Measurements from ENCODE around the gene UPK1B.

Gene UPK1B

DNA sequence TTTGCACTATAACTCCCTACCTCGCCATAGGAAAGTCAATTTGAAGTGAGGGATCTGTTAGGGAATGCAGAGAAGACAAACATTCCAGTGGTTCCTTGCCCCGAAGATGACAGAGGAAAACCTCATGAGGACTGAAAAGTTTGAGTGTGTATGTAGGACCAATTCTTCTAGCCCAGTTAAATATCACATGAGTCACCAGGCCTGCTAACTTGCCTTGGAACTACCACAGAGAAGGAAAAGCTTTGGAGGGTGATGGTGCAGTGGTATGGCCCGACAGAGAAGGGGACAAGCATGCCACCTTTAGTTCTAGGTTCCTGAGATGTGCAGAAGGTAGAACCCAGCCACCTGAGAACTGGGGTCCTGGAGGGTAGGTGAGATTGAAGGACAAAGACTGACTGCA lies 2.6 kb upstream of the UPK1B start:
- DNase-seq = no peak

DNA sequence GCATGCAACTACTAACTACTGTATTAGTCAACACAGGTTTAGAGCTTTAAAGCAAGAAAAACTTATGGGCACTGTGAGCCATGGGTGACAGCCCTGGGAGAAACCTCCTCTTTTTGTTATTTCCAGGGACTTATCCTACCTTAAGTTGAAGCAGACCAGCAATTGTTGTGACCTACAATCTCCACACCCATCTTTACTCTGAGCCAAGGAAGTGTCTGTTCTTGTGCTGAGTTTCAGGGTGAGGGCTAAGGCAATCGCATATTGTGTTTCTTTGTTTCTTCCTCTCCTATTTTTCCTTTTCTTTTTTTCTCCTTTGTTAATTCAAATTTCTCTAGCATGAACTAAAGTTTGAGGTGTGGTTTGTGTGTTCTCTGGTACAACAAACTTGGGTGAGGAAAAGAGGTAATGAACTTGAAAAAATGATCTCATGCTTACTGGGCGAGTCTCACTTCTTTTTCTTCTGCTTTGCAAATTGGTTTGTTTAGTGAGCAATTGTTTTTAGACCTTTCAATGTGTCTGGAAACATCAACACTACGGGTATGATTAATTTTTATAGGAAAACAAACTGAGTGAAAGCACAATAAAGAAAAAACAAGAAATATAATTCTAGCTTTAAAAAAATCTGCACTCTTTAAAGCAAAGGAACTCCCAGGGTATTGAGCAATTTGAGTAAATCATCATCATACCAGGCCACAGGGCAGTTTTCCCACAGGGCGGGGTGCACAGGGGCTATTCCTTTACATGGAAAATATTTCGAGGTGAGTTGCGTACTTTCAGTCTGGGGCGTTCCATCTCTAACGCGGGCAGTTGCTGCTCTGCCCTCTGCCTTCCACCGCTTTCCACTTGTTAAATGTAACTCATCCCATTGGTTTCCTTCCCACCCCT lies 2.7 kb downstream of the UPK1B start:
- no peaks in the 10 kb centered on the region for H3K9me3 ChIP-seq (ENCODE audit: severe bottlenecking)
- TF ChIP-seq, protein P1, sequence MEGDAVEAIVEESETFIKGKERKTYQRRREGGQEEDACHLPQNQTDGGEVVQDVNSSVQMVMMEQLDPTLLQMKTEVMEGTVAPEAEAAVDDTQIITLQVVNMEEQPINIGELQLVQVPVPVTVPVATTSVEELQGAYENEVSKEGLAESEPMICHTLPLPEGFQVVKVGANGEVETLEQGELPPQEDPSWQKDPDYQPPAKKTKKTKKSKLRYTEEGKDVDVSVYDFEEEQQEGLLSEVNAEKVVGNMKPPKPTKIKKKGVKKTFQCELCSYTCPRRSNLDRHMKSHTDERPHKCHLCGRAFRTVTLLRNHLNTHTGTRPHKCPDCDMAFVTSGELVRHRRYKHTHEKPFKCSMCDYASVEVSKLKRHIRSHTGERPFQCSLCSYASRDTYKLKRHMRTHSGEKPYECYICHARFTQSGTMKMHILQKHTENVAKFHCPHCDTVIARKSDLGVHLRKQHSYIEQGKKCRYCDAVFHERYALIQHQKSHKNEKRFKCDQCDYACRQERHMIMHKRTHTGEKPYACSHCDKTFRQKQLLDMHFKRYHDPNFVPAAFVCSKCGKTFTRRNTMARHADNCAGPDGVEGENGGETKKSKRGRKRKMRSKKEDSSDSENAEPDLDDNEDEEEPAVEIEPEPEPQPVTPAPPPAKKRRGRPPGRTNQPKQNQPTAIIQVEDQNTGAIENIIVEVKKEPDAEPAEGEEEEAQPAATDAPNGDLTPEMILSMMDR (IDR thresholded peaks at IDR 0.05; ENCODE audit: low read depth, low read length) = no peak
- H3K4me3 ChIP-seq (ENCODE audit: low read depth, low read length) = no peak overlapping the region
- no peak overlapping the region for H3K27ac ChIP-seq
- no peaks in the 10 kb centered on the region for H3K36me3 ChIP-seq
- no peak for DNase-seq
- H3K27me3 ChIP-seq (ENCODE audit: insufficient read depth, low read depth, severe bottlenecking) = peaks cover 14% of the 10 kb centered on the region

More for the DNA sequence above, 2.6 kb upstream of the UPK1B start:
- no peak overlapping the region for H3K4me3 ChIP-seq (ENCODE audit: low read depth, low read length)
- H3K27ac ChIP-seq = no peak overlapping the region
- H3K36me3 ChIP-seq = no peaks in the 10 kb centered on the region
- H3K27me3 ChIP-seq (ENCODE audit: insufficient read depth, low read depth, severe bottlenecking) = peaks cover 7% of the 10 kb centered on the region
- no peaks in the 10 kb centered on the region for H3K9me3 ChIP-seq (ENCODE audit: severe bottlenecking)
- TF ChIP-seq, protein P1 (IDR thresholded peaks at IDR 0.05; ENCODE audit: low read depth, low read length) = no peak

DNA sequence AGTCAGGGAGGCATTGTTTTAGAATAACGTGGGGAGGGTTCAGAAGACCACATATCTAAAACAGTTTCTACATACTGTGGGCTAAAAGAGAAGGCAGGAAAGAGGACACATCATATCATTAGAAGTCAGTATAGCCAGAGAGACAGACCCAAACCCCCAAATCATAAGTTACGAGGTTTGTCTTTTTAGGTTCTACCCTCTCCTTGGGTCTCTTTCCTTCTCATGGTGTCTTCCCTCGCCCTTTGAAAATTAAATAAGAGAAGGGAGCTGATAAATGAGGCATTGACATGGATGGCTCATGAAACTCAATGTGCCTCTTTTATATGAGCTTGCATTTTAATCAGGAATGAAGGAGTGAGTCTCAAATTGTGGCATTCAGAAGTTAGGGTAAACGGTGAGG lies 3.4 kb downstream of the UPK1B start:
- Histone ChIP-seq H3K36me3 (no peaks in the 10 kb centered on the region), H3K9me3 (ENCODE audit: severe bottlenecking) (no peaks in the 10 kb centered on the region), H3K27ac (no peak overlapping the region), H3K27me3 (ENCODE audit: insufficient read depth, low read depth, severe bottlenecking) (peaks cover 14% of the 10 kb centered on the region), H3K4me3 (ENCODE audit: low read depth, low read length) (no peak overlapping the region)
- TF ChIP-seq, protein P1 (IDR thresholded peaks at IDR 0.05; ENCODE audit: low read depth, low read length) = no peak
- no peak for DNase-seq

DNA sequence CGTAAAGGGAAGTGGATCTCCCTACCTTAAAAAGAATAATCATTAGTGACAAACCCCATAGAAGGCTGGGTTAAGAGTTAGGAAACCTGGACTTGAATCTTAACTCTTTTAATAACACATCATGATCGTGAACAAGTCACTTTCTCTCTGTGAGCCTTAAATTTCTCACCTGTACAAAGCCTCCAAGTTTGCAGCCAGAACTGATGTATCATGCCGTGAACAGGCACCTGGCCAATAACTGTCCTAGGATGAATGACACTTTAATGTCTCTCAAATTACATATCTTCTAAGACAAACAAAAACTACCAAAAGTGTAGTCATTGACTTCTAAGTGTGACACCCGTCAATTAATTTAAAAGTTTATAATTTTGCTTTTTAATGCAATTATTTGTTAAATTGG lies 3.9 kb downstream of the UPK1B start:
- no peaks in the 10 kb centered on the region for H3K36me3 ChIP-seq
- peaks cover 14% of the 10 kb centered on the region for H3K27me3 ChIP-seq (ENCODE audit: insufficient read depth, low read depth, severe bottlenecking)
- H3K9me3 ChIP-seq (ENCODE audit: severe bottlenecking) = no peaks in the 10 kb centered on the region
- DNase-seq = no peak
- H3K4me3 ChIP-seq (ENCODE audit: low read depth, low read length) = no peak overlapping the region
- TF ChIP-seq, protein P1 (IDR thresholded peaks at IDR 0.05; ENCODE audit: low read depth, low read length) = no peak
- no peak overlapping the region for H3K27ac ChIP-seq

DNA sequence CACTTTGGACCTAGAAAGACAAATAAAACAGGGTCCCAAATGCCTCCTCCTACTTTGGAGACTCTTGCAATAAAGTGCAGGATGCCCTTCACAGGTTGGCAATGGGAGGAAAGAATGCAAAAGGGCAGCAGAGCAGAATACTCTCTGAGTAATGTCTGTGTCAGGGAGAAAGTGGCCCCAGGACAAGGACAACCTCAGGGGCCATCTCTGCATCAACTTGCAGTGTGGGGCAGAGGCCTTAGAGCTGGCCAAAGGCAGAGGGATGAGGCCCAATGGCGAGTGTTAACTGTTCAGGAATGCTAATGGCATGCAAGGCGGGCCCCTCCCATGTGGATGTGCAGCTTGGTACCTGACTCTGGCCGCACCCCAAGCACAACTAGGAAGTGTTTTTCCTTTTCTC lies 8.4 kb downstream of the UPK1B start:
- Histone ChIP-seq H3K27me3 (ENCODE audit: insufficient read depth, low read depth, severe bottlenecking) (peaks cover 7% of the 10 kb centered on the region), H3K36me3 (no peaks in the 10 kb centered on the region), H3K27ac (no peak overlapping the region), H3K9me3 (ENCODE audit: severe bottlenecking) (no peaks in the 10 kb centered on the region), H3K4me3 (ENCODE audit: low read depth, low read length) (no peak overlapping the region)
- TF ChIP-seq, protein P1 (IDR thresholded peaks at IDR 0.05; ENCODE audit: low read depth, low read length) = no peak
- DNase-seq = no peak
